Peyer's patch (tissue), 4 donors: Measurements from ENCODE around the gene PCDHGB5.

ENCODE experiments used
- POLR2A ChIP-seq, 2 donors: fragments of 450-650 bp; IDR thresholded peaks; one replicate each; pipeline ENCODE4 v1.5.1; 2017; ENCODE audit warnings: antibody characterized with exemption in 2 of 2, mild to moderate bottlenecking in 2 of 2, moderate library complexity in 2 of 2
- TF ChIP-seq, protein P1 (sequence below), 6 experiments: fragments of 450-650 bp in 4 of 6; fragments of 200-600 bp in 2 of 6; sonication (generic) in 1 of 6; IDR thresholded peaks; one replicate each; pipeline ENCODE4 v1.5.1; 2017 to 2019; ENCODE audit warnings: antibody characterized with exemption in 6 of 6, mild to moderate bottlenecking in 3 of 6, moderate library complexity in 1 of 6

- TF ChIP-seq, protein P1, sequence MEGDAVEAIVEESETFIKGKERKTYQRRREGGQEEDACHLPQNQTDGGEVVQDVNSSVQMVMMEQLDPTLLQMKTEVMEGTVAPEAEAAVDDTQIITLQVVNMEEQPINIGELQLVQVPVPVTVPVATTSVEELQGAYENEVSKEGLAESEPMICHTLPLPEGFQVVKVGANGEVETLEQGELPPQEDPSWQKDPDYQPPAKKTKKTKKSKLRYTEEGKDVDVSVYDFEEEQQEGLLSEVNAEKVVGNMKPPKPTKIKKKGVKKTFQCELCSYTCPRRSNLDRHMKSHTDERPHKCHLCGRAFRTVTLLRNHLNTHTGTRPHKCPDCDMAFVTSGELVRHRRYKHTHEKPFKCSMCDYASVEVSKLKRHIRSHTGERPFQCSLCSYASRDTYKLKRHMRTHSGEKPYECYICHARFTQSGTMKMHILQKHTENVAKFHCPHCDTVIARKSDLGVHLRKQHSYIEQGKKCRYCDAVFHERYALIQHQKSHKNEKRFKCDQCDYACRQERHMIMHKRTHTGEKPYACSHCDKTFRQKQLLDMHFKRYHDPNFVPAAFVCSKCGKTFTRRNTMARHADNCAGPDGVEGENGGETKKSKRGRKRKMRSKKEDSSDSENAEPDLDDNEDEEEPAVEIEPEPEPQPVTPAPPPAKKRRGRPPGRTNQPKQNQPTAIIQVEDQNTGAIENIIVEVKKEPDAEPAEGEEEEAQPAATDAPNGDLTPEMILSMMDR (IDR thresholded peaks at IDR 0.05) = peak in 3 of 6 experiments; percentile 32 to 37 (median 35)
- TF ChIP-seq POLR2A (IDR thresholded peaks at IDR 0.05) = no peak
Measured at GRCh38 chr5:141402553-141403243, 5.0 kb downstream of the PCDHGB5 start, which contains the start of gene PCDHGA9.
